CD8-positive, alpha-beta memory T cell (primary cell): ENCODE data around the gene BUD23. TPM values are rescaled to one million over a fixed set of nuclear protein-coding genes. Genes with fewer than 3 reads are reported as not detected.
A peak's percentile ranks its signal among the peaks of the same experiment; 100 is the strongest.

Experiments
- CTCF ChIA-PET: fragments of 350-600 bp; sonication (Branson Sonifier 250); formaldehyde crosslinking; loops from one replicate; lab custom pipeline; 2021; ENCODE audit warnings: antibody characterized with exemption; lab: Charles Lee
- POLR2A ChIA-PET: fragments of 350-600 bp; sonication (Branson Sonifier 250); formaldehyde crosslinking; loops from one replicate; lab custom pipeline; 2021; ENCODE audit warnings: antibody characterized with exemption; lab: Charles Lee
- DNase-seq, 5 donors: peaks; one replicate each; pipeline versions ENCODE4 v3.0.0 to v3.0.0-alpha.2; 2020 to 2022; ENCODE audit warnings: mixed read lengths in 1 of 5
- H3K27ac ChIP-seq: one replicate; pipeline ENCODE4 v1.7.0; 2013; ENCODE audit warnings: low read depth, mild to moderate bottlenecking, low read length, moderate library complexity
- H3K27me3 ChIP-seq: 2 replicates; pipeline ENCODE4 v1.7.0; 2013; ENCODE audit warnings: low read length, mild to moderate bottlenecking; ENCODE audit not compliant: insufficient read depth, poor library complexity, severe bottlenecking
- H3K36me3 ChIP-seq: 2 replicates; pipeline ENCODE4 v1.7.0; 2013; ENCODE audit warnings: mild to moderate bottlenecking, low read length, moderate library complexity; ENCODE audit not compliant: insufficient read depth
- H3K4me1 ChIP-seq: 2 replicates; pipeline ENCODE4 v1.7.0; 2013; ENCODE audit warnings: mild to moderate bottlenecking, low read length, moderate library complexity; ENCODE audit not compliant: insufficient read depth
- H3K4me3 ChIP-seq: 2 replicates; pipeline ENCODE4 v1.7.0; 2013; ENCODE audit warnings: mild to moderate bottlenecking, low read length
- H3K9me3 ChIP-seq: 2 replicates; pipeline ENCODE4 v1.7.0; 2013; ENCODE audit warnings: mild to moderate bottlenecking, low read length
- H3K27ac Mint-ChIP-seq, 8 donors: one replicate each; pipeline ENCODE4 v1.8.0; 2020 to 2021; ENCODE audit warnings: mixed read lengths in 8 of 8, mild to moderate bottlenecking in 6 of 8, inconsistent platforms in 3 of 8, moderate library complexity in 3 of 8
- H3K27me3 Mint-ChIP-seq, 2 donors: one replicate each; pipeline ENCODE4 v1.8.0; 2020 to 2021; ENCODE audit warnings: mixed read lengths in 2 of 2, mild to moderate bottlenecking in 1 of 2, moderate library complexity in 1 of 2
- H3K36me3 Mint-ChIP-seq, 3 donors: one replicate each; pipeline ENCODE4 v1.8.0; 2020 to 2021; ENCODE audit warnings: mixed read lengths in 3 of 3, inconsistent platforms in 1 of 3, mild to moderate bottlenecking in 1 of 3
- H3K4me1 Mint-ChIP-seq, 3 donors: one replicate each; pipeline ENCODE4 v1.8.0; 2020 to 2021; ENCODE audit warnings: mixed read lengths in 3 of 3, inconsistent platforms in 1 of 3, mild to moderate bottlenecking in 1 of 3
- H3K4me3 Mint-ChIP-seq, 7 donors: one replicate each; pipeline ENCODE4 v1.8.0; 2020 to 2021; ENCODE audit warnings: mixed read lengths in 7 of 7, mild to moderate bottlenecking in 6 of 7, moderate library complexity in 4 of 7, inconsistent platforms in 2 of 7
- H3K9me3 Mint-ChIP-seq, 5 donors: one replicate each; pipeline ENCODE4 v1.8.0; 2020 to 2022; ENCODE audit warnings: mixed read lengths in 5 of 5, mild to moderate bottlenecking in 3 of 5, moderate library complexity in 2 of 5, inconsistent platforms in 1 of 5
- polyA plus RNA-seq: library from polyadenylated mRNA; unstranded; fragments of 300-500 nt; fragmentation: Illumina TruSeq; gene quantifications from one replicate; pipeline ENCODE4 v1.2.3, GENCODE V29; 2021
- total RNA-seq, 2 experiments: library from RNA; stranded (reverse); gene quantifications; one replicate each; pipeline ENCODE4 v1.2.3, GENCODE V29; 2021

The BUD23 gene, protein sequence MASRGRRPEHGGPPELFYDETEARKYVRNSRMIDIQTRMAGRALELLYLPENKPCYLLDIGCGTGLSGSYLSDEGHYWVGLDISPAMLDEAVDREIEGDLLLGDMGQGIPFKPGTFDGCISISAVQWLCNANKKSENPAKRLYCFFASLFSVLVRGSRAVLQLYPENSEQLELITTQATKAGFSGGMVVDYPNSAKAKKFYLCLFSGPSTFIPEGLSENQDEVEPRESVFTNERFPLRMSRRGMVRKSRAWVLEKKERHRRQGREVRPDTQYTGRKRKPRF
- total RNA-seq (100 to 1,000 TPM; 102 to 113 TPM), polyA plus RNA-seq (130 TPM)

GRCh38 chr7:73683056-73683787, at the start of gene BUD23, which contains the start of gene DNAJC30:
TSS of gene BUD23 (plus strand) at chr7:73683597. CDS start at chr7:73683626, 29 bp downstream.
TSS of gene DNAJC30 (minus strand) at chr7:73683453. CDS start at chr7:73683423, 30 bp downstream.
- peak within 1 kb of the TSS; percentile 93 for H3K27ac ChIP-seq
- no peaks in the 10 kb centered on the region for H3K27me3 ChIP-seq
- peak; percentile 87 to 97 (median 93) for DNase-seq
- H3K27ac Mint-ChIP-seq, result peak within 1 kb of the TSS; percentile 90 to 97 (median 96)
- peaks cover 0 to 47% (median 7%) of the 10 kb centered on the region in 3 donors for H3K36me3 Mint-ChIP-seq
- H3K36me3 ChIP-seq, result peaks cover 21% of the 10 kb centered on the region
- peak within 1 kb of the TSS; percentile 91 to 98 (median 96) for H3K4me3 Mint-ChIP-seq
- peaks cover 24% of the 10 kb centered on the region for H3K4me1 ChIP-seq
- H3K4me3 ChIP-seq, result peak within 1 kb of the TSS; percentile 99
- H3K9me3 ChIP-seq, result no peaks in the 10 kb centered on the region
- H3K27me3 Mint-ChIP-seq, result no peaks in the 10 kb centered on the region
- CTCF ChIA-PET, result no interaction called here
- POLR2A ChIA-PET, result no interaction called here
- peaks cover 22 to 57% (median 33%) of the 10 kb centered on the region in 3 donors for H3K4me1 Mint-ChIP-seq
- H3K9me3 Mint-ChIP-seq, result no peaks in the 10 kb centered on the region

DNA sequence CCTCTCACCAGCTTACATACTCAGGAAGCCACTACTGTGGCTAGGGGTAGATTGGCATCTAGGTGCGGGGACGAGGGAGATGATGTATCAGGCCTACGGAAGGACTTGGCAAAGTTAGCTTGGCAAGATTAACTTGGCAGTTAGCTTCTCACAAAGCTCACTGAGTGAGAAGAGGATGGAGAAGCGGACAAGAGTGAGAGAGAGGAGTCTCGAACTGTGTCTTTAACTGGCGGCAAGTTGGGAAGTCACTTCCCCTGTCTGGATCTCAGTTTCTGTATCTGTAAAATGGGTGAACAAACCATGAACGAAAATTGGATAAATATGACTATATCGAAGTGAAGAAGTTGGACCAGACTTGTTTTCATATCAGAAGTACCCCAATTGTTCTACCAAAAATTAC, 49.6 kb upstream of the BUD23 start:
- ChIA-PET CTCF (no interaction called here), POLR2A (no interaction called here)

GRCh38 chr7:73635428-73636200, 47.8 kb upstream of the BUD23 start:
- Histone ChIP-seq H3K36me3 (no peaks in the 10 kb centered on the region), H3K27ac (no peak overlapping the region), H3K4me1 (no peaks in the 10 kb centered on the region), H3K27me3 (no peaks in the 10 kb centered on the region), H3K4me3 (no peak overlapping the region), H3K9me3 (no peaks in the 10 kb centered on the region)
- Mint-ChIP-seq H3K9me3 (peaks cover 0 to 3% (median 0%) of the 10 kb centered on the region in 5 donors), H3K27me3 (peaks cover 29 to 35% of the 10 kb centered on the region in 2 donors), H3K27ac (no peak overlapping the region), H3K36me3 (no peaks in the 10 kb centered on the region), H3K4me3 (no peak overlapping the region), H3K4me1 (no peaks in the 10 kb centered on the region)
- CTCF ChIA-PET, result no interaction called here
- no peak for DNase-seq
- POLR2A ChIA-PET, result no interaction called here

More for the DNA sequence above, 49.6 kb upstream of the BUD23 start:
- H3K27me3 ChIP-seq, result no peaks in the 10 kb centered on the region
- H3K27me3 Mint-ChIP-seq, result peaks cover 33 to 38% of the 10 kb centered on the region in 2 donors
- H3K27ac ChIP-seq, result no peak overlapping the region
- no peaks in the 10 kb centered on the region for H3K4me1 Mint-ChIP-seq
- H3K9me3 ChIP-seq, result no peaks in the 10 kb centered on the region
- no peaks in the 10 kb centered on the region for H3K36me3 Mint-ChIP-seq
- no peak overlapping the region for H3K4me3 ChIP-seq
- H3K9me3 Mint-ChIP-seq, result peaks cover 0 to 1% (median 0%) of the 10 kb centered on the region in 5 donors
- H3K4me1 ChIP-seq, result no peaks in the 10 kb centered on the region
- no peak for DNase-seq
- no peaks in the 10 kb centered on the region for H3K36me3 ChIP-seq
- peak overlapping the region in 1 of 8 donors; percentile 11 for H3K27ac Mint-ChIP-seq
- H3K4me3 Mint-ChIP-seq, result no peak overlapping the region

DNA sequence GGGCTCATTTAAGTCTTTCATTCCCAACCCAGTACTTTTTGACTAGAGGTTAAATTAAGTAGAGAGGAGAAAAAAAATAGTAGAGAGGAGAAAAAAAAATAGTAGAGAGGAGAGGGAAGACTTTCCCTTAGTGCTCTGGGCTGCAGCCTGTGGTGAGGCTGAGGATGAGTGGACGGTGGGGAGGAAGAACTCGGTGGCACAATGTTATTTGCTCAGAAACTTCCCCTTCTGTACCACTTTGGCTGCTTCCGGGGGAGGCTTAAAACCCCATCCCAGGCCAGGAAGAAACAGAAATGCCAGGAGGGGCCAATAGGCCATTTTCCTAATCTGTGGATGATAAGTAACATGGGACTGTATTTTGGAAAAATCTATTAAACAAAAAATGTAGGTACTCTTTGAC, 44.5 kb upstream of the BUD23 start:
- H3K27me3 ChIP-seq, result no peaks in the 10 kb centered on the region
- H3K36me3 Mint-ChIP-seq, result no peaks in the 10 kb centered on the region
- no peaks in the 10 kb centered on the region for H3K36me3 ChIP-seq
- peaks cover 3% of the 10 kb centered on the region for H3K9me3 ChIP-seq
- DNase-seq, result no peak
- POLR2A ChIA-PET, result no interaction called here
- H3K27me3 Mint-ChIP-seq, result peaks cover 28 to 35% of the 10 kb centered on the region in 2 donors
- no peaks in the 10 kb centered on the region for H3K4me1 ChIP-seq
- H3K27ac Mint-ChIP-seq, result no peak overlapping the region
- H3K27ac ChIP-seq, result no peak overlapping the region
- no peaks in the 10 kb centered on the region for H3K4me1 Mint-ChIP-seq
- no peak overlapping the region for H3K4me3 ChIP-seq
- H3K4me3 Mint-ChIP-seq, result no peak overlapping the region
- peaks cover 0 to 11% (median 0%) of the 10 kb centered on the region in 5 donors for H3K9me3 Mint-ChIP-seq
- CTCF ChIA-PET, result interaction anchor here (1.0 kb wide), 1 partner anchor 8 kb away, joined by 4 read pairs; no protein-coding TSS in a partner anchor

- Mint-ChIP-seq H3K4me3 (no peak overlapping the region), H3K27ac (no peak overlapping the region), H3K9me3 (peaks cover 0 to 11% (median 0%) of the 10 kb centered on the region in 5 donors), H3K36me3 (peaks cover 0 to 2% (median 0%) of the 10 kb centered on the region in 3 donors), H3K27me3 (peaks cover 30 to 43% of the 10 kb centered on the region in 2 donors), H3K4me1 (no peaks in the 10 kb centered on the region)
- CTCF ChIA-PET, result interaction anchor here (1.7 to 1.8 kb wide), 2 partner anchors 11 to 31 kb away, joined by 3 to 4 read pairs; no protein-coding TSS in a partner anchor
- H3K4me3 ChIP-seq, result no peak overlapping the region
- H3K36me3 ChIP-seq, result no peaks in the 10 kb centered on the region
- H3K27ac ChIP-seq, result no peak overlapping the region
- H3K27me3 ChIP-seq, result peaks cover 16% of the 10 kb centered on the region
- H3K4me1 ChIP-seq, result no peaks in the 10 kb centered on the region
- no peak for DNase-seq
- H3K9me3 ChIP-seq, result peaks cover 3% of the 10 kb centered on the region
- POLR2A ChIA-PET, result interaction anchor here (0.5 kb wide), 1 partner anchor 42 kb away, joined by 3 read pairs; no protein-coding TSS in a partner anchor
Measured at GRCh38 chr7:73642834-73643233, 40.6 kb upstream of the BUD23 start.

- Histone ChIP-seq H3K27me3 (peaks cover 27% of the 10 kb centered on the region), H3K9me3 (peaks cover 3% of the 10 kb centered on the region), H3K4me1 (peaks cover 7% of the 10 kb centered on the region), H3K4me3 (no peak overlapping the region), H3K36me3 (no peaks in the 10 kb centered on the region), H3K27ac (no peak overlapping the region)
- CTCF ChIA-PET, result no interaction called here
- POLR2A ChIA-PET, result no interaction called here
- peaks cover 0 to 2% (median 0%) of the 10 kb centered on the region in 3 donors for H3K36me3 Mint-ChIP-seq
- no peak overlapping the region for H3K4me3 Mint-ChIP-seq
- DNase-seq, result no peak
- H3K27me3 Mint-ChIP-seq, result peaks cover 41 to 52% of the 10 kb centered on the region in 2 donors
- peaks cover 7 to 12% (median 9%) of the 10 kb centered on the region in 3 donors for H3K4me1 Mint-ChIP-seq
- H3K9me3 Mint-ChIP-seq, result peaks cover 0 to 11% (median 0%) of the 10 kb centered on the region in 5 donors
- H3K27ac Mint-ChIP-seq, result no peak overlapping the region
Measured at GRCh38 chr7:73644688-73645286, 38.6 kb upstream of the BUD23 start.

DNA sequence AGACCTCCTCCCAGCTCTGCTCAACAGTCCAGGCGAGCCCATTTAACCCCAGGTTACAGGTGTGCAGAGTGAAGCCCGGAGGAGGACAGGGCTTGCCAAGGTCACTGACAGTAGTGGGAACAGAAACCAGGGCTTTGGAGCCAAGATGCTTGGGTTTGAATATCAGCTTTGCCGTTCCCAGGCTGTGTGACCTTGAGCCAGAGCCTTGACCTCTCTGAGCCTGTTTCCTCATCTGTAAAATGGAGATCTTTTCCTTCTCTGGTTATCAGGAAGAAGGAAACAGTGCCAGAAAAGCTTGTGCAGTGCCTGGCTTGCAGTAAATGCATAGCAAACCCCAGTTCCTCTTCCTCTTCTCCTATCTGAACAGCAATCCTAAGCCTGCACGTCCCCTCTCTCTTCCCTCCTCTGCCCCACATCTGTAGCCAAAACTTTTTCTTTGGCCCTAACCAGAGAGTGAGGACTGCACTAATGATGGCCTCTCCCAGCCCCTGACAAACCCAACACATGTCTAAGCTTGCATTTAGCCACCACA, 37.7 kb upstream of the BUD23 start:
- CTCF ChIA-PET, result interaction anchor here (1.1 kb wide), 1 partner anchor 39 kb away, joined by 4 read pairs; no protein-coding TSS in a partner anchor
- DNase-seq, result no peak
- no peak overlapping the region for H3K4me3 ChIP-seq
- Mint-ChIP-seq H3K9me3 (peaks cover 0 to 8% (median 0%) of the 10 kb centered on the region in 5 donors), H3K4me1 (peaks cover 7 to 12% (median 9%) of the 10 kb centered on the region in 3 donors), H3K27me3 (peaks cover 41 to 60% of the 10 kb centered on the region in 2 donors), H3K27ac (no peak overlapping the region), H3K4me3 (peak overlapping the region in 1 of 7 donors; percentile 19), H3K36me3 (peaks cover 0 to 2% (median 0%) of the 10 kb centered on the region in 3 donors)
- peaks cover 7% of the 10 kb centered on the region for H3K4me1 ChIP-seq
- peaks cover 3% of the 10 kb centered on the region for H3K9me3 ChIP-seq
- no peaks in the 10 kb centered on the region for H3K36me3 ChIP-seq
- H3K27ac ChIP-seq, result no peak overlapping the region
- peaks cover 31% of the 10 kb centered on the region for H3K27me3 ChIP-seq
- POLR2A ChIA-PET, result no interaction called here
